SK-N-MC (cell line): ENCODE measurements around the gene ACAP2.

ENCODE experiments used
- EZH2 ChIP-seq: fragments of 200-600 bp; sonication (generic); IDR thresholded peaks from one replicate; pipeline ENCODE4 v1.6.1; 2017; ENCODE audit warnings: antibody characterized with exemption
- FOXP2 ChIP-seq: optimal IDR thresholded peaks from 2 replicates; pipeline ENCODE3; 2011; ENCODE audit warnings: mild to moderate bottlenecking, moderate library complexity; ENCODE audit not compliant: insufficient read depth; ENCODE audit errors: extremely low read length, control extremely low read depth
- POLR2AphosphoS5 ChIP-seq: IDR thresholded peaks from 2 replicates; pipeline ENCODE4 v1.6.1; 2012; ENCODE audit warnings: mild to moderate bottlenecking, low read depth, low read length, borderline replicate concordance

- TF ChIP-seq POLR2AphosphoS5 (no peak), EZH2 (no peak), FOXP2 (no peak)
Observed at GRCh38 chr3:195447201-195447600, 4.4 kb upstream of the ACAP2 start.
